DND-41 (cell line): ENCODE measurements around the gene INSIG2.

ENCODE experiments used
- ATAC-seq: fragments of 200-7000 bp; cut with Tn5 transposase; 3 replicates; pipeline ENCODE4 v1.9.1; 2021; ENCODE audit warnings: low read depth; ENCODE audit not compliant: insufficient read depth
- DNase-seq: peaks from one replicate; pipeline ENCODE4 v3.0.0-alpha.2; 2020
- H2AFZ ChIP-seq: 2 replicates; pipeline ENCODE4 v1.6.0; 2012; ENCODE audit warnings: low read depth, low read length
- H3K27ac ChIP-seq: 2 replicates; pipeline ENCODE4 v1.5.1; 2012; ENCODE audit warnings: low read length, inconsistent platforms
- H3K27me3 ChIP-seq: fragments of 200-600 bp; sonication (generic); 2 replicates; pipeline ENCODE4 v1.6.0; 2012; ENCODE audit warnings: low read length, mild to moderate bottlenecking, inconsistent platforms; ENCODE audit not compliant: insufficient read depth, poor library complexity
- H3K36me3 ChIP-seq: 2 replicates; pipeline ENCODE4 v1.5.1; 2012; ENCODE audit warnings: low read length, inconsistent platforms; ENCODE audit not compliant: insufficient read depth
- H3K4me1 ChIP-seq: 2 replicates; pipeline ENCODE4 v1.5.1; 2012; ENCODE audit warnings: mild to moderate bottlenecking, low read length; ENCODE audit not compliant: insufficient read depth
- H3K4me2 ChIP-seq: 2 replicates; pipeline ENCODE4 v1.6.0; 2012; ENCODE audit warnings: mild to moderate bottlenecking, moderate library complexity, low read length, inconsistent platforms; ENCODE audit not compliant: insufficient read depth
- H3K4me3 ChIP-seq, 2 experiments: fragments of 200-600 bp in 1 of 2; shearing (Covaris generic) in 1 of 2; 2 replicates each; pipeline ENCODE4 v1.5.1; 2012 to 2016; ENCODE audit warnings: inconsistent platforms in 2 of 2, low read length in 2 of 2, mild to moderate bottlenecking in 2 of 2, low read depth in 1 of 2, moderate library complexity in 1 of 2
- H3K79me2 ChIP-seq: 2 replicates; pipeline ENCODE4 v1.6.0; 2012; ENCODE audit warnings: low read length, inconsistent platforms; ENCODE audit not compliant: insufficient read depth
- H3K9ac ChIP-seq: 2 replicates; pipeline ENCODE4 v1.6.0; 2012; ENCODE audit warnings: low read depth, mild to moderate bottlenecking, inconsistent platforms, low read length, moderate library complexity
- H3K9me3 ChIP-seq: 2 replicates; pipeline ENCODE4 v1.5.1; 2012; ENCODE audit warnings: low read length, moderate library complexity, mild to moderate bottlenecking, inconsistent platforms; ENCODE audit not compliant: insufficient read depth, severe bottlenecking
- H4K20me1 ChIP-seq: 2 replicates; pipeline ENCODE4 v1.6.0; 2012; ENCODE audit warnings: low read length; ENCODE audit not compliant: insufficient read depth
- EZH2 ChIP-seq: IDR thresholded peaks from 3 replicates; pipeline ENCODE4 v1.6.1; 2012; ENCODE audit warnings: borderline replicate concordance, low read depth, mild to moderate bottlenecking, moderate library complexity, low read length, inconsistent platforms; ENCODE audit not compliant: severe bottlenecking
- TF ChIP-seq, protein P1 (sequence below): IDR thresholded peaks from 2 replicates; pipeline ENCODE4 v1.5.1; 2012; ENCODE audit warnings: borderline replicate concordance, low read length, moderate library complexity, mild to moderate bottlenecking; ENCODE audit not compliant: poor library complexity, severe bottlenecking; ENCODE audit errors: extremely low read depth

The INSIG2 gene

DNA sequence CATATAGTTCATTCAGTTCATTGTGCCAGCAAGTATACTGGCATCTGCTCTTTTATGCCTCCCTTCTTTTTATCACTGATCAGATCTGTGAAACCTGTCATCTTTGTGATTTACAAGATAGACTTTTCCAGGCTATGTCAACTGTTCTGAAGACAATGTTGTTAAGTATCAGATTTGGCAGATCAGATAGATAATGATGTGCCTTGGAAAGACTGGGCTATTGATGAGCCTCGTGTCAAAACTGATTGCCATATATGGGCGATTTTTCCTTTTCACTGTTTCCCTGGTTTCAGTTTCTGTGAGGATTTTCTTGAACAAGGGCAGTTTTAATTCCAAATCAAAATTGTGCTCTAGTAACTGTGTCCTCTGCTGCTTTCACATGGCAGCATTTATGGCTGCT is 26.6 kb downstream of the INSIG2 start:
- Histone ChIP-seq H3K9ac (no peak overlapping the region), H3K27ac (no peak overlapping the region), H3K79me2 (no peaks in the 10 kb centered on the region), H3K9me3 (no peaks in the 10 kb centered on the region), H3K4me2 (no peak overlapping the region), H2AFZ (no peak overlapping the region), H4K20me1 (no peaks in the 10 kb centered on the region), H3K27me3 (no peaks in the 10 kb centered on the region), H3K4me1 (no peaks in the 10 kb centered on the region), H3K36me3 (no peaks in the 10 kb centered on the region), H3K4me3 (no peak overlapping the region)
- no peak for TF ChIP-seq EZH2
- DNase-seq (no peak), ATAC-seq (no peak)

DNA sequence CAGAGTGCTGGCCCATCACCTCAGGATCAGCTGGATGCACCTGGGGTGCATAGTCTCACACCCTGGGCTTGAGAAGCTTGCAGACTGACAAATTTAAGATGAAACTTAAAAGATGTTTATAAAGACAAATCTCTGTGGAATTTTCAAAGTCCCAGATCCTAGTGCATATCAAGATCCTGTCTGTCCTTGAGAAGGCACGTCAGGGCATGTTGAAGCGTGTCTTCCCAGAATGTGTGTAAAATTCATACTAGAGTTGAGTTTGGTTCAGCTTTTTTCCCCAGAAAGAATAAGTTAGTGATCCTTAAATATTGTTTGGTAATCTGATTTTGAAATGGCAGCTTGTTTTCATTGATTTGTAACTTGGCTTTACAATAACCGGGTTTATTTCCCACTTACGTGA is 27.5 kb downstream of the INSIG2 start:
- no peak overlapping the region for H3K9ac ChIP-seq
- ATAC-seq (no peak), DNase-seq (no peak)
- H3K79me2 ChIP-seq, result no peaks in the 10 kb centered on the region
- H3K4me2 ChIP-seq, result no peak overlapping the region
- no peaks in the 10 kb centered on the region for H4K20me1 ChIP-seq
- no peaks in the 10 kb centered on the region for H3K4me1 ChIP-seq
- TF ChIP-seq, protein P1, sequence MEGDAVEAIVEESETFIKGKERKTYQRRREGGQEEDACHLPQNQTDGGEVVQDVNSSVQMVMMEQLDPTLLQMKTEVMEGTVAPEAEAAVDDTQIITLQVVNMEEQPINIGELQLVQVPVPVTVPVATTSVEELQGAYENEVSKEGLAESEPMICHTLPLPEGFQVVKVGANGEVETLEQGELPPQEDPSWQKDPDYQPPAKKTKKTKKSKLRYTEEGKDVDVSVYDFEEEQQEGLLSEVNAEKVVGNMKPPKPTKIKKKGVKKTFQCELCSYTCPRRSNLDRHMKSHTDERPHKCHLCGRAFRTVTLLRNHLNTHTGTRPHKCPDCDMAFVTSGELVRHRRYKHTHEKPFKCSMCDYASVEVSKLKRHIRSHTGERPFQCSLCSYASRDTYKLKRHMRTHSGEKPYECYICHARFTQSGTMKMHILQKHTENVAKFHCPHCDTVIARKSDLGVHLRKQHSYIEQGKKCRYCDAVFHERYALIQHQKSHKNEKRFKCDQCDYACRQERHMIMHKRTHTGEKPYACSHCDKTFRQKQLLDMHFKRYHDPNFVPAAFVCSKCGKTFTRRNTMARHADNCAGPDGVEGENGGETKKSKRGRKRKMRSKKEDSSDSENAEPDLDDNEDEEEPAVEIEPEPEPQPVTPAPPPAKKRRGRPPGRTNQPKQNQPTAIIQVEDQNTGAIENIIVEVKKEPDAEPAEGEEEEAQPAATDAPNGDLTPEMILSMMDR, result no peak
- TF ChIP-seq EZH2, result no peak
- H3K36me3 ChIP-seq, result no peaks in the 10 kb centered on the region
- H3K4me3 ChIP-seq, result no peak overlapping the region
- H3K27me3 ChIP-seq, result no peaks in the 10 kb centered on the region
- H3K9me3 ChIP-seq, result no peaks in the 10 kb centered on the region
- H3K27ac ChIP-seq, result no peak overlapping the region
- no peak overlapping the region for H2AFZ ChIP-seq

DNA sequence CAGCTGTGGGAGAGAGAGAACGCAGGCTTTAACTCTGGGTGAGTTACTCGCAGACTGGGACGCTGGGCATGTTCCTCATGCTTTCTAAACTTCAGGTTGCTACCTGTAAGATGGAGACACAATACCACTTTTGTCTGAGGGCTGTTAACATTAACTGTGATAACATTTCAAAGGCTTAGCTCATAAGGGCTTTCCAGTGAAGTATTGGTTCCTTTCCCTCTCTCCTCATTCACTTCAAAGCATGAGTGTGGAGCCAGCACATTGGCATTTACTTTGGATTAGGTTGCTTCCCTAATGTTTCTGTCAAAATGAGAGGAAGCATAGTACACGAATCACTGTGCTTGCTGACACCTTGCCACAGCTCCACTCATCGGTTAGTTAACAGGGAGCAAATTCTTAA is 30.2 kb downstream of the INSIG2 start:
- Histone ChIP-seq H2AFZ (no peak overlapping the region), H3K36me3 (no peaks in the 10 kb centered on the region), H3K9me3 (no peaks in the 10 kb centered on the region), H3K27me3 (no peaks in the 10 kb centered on the region), H3K4me2 (no peak overlapping the region), H3K4me1 (no peaks in the 10 kb centered on the region), H3K4me3 (no peak overlapping the region), H3K9ac (no peak overlapping the region), H3K79me2 (no peaks in the 10 kb centered on the region), H3K27ac (no peak overlapping the region), H4K20me1 (no peaks in the 10 kb centered on the region)
- DNase-seq, result no peak
- ATAC-seq, result no peak
- TF ChIP-seq, protein P1, result no peak
- no peak for TF ChIP-seq EZH2

DNA sequence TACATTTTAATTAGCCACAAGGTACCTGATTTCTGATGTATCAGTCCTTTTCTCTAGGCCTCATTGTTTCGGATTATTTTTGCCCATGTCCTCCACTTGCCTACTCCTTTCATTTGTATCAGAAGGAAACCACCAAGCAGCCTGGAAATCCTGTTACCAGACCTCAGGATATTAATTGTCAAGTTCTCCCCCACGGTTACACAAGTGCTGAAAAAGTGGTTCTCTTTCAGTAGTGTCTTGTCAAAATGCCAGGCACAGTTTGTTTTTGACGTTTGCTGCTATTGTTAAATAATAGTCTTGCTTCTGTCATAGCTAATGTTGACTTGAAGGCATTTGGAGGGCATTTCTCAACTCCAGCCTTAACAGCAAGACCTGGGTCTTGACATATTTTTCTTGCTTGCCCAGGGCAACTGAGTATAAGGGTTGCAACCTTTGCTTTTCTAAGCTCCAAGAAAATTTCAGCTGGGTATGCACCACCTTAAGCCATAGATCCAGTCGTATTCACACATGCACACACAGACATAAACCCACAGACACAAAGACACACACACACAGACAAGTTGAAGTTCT is 31.0 kb downstream of the INSIG2 start:
- no peak for TF ChIP-seq EZH2
- TF ChIP-seq, protein P1, result no peak
- Histone ChIP-seq H4K20me1 (no peaks in the 10 kb centered on the region), H3K27me3 (no peaks in the 10 kb centered on the region), H3K79me2 (no peaks in the 10 kb centered on the region), H3K4me3 (no peak overlapping the region), H3K4me2 (no peak overlapping the region), H3K9ac (no peak overlapping the region), H3K27ac (no peak overlapping the region), H2AFZ (no peak overlapping the region), H3K9me3 (no peaks in the 10 kb centered on the region), H3K4me1 (no peaks in the 10 kb centered on the region), H3K36me3 (no peaks in the 10 kb centered on the region)
- DNase-seq (no peak), ATAC-seq (no peak)
